ENCODE results near the gene FOLR1.

GRCh38 chr11:72174302-72175070 lies 17.5 kb upstream of the FOLR1 start:
- TF ChIP-seq EZH2 (IDR thresholded peaks at IDR 0.05; ENCODE audit: borderline replicate concordance, low read depth, low read length, severe bottlenecking): no peak
- no peak for TF ChIP-seq CTCF (IDR thresholded peaks at IDR 0.05; ENCODE audit: borderline replicate concordance, extremely low read depth, low read length, poor library complexity, severe bottlenecking)

Measured in DND-41 (cell line).